SW480 (cell line): ENCODE measurements around the gene CNTN5.

Source experiments
- DNase-seq: peaks from one replicate; pipeline ENCODE4 v3.0.0-alpha.2; 2016; ENCODE audit warnings: low spot score

Gene CNTN5

GRCh38 chr11:100328626-100329340, 1308.0 kb downstream of the CNTN5 start:
- peak; percentile 67 for DNase-seq

- DNase-seq: no peak
Observed at GRCh38 chr11:100329352-100329751, 1308.6 kb downstream of the CNTN5 start.

- no peak for DNase-seq
Observed at GRCh38 chr11:100336873-100337272, 1316.1 kb downstream of the CNTN5 start.

GRCh38 chr11:100338144-100338840, 1317.5 kb downstream of the CNTN5 start:
- DNase-seq: no peak

- DNase-seq: no peak
Observed at GRCh38 chr11:100340466-100341319, 1319.9 kb downstream of the CNTN5 start.

GRCh38 chr11:100353083-100353482, 1332.3 kb downstream of the CNTN5 start:
- no peak for DNase-seq

- DNase-seq: no peak
Observed at GRCh38 chr11:100354736-100355135, 1334.0 kb downstream of the CNTN5 start.

GRCh38 chr11:100356035-100356434, 1335.3 kb downstream of the CNTN5 start:
- DNase-seq: no peak

- no peak for DNase-seq
Observed at GRCh38 chr11:100359281-100359680, 1338.5 kb downstream of the CNTN5 start.

- DNase-seq: peak; percentile 12
Observed at GRCh38 chr11:100367892-100368291, 1347.1 kb downstream of the CNTN5 start.

GRCh38 chr11:100383357-100383865, 1362.7 kb downstream of the CNTN5 start:
- no peak for DNase-seq

- DNase-seq: no peak
Observed at GRCh38 chr11:100396266-100396665, 1375.5 kb downstream of the CNTN5 start.

- DNase-seq: no peak
Observed at GRCh38 chr11:100397401-100397800, 1376.7 kb downstream of the CNTN5 start.

- DNase-seq: peak; percentile 3
Observed at GRCh38 chr11:100403816-100404215, 1383.1 kb downstream of the CNTN5 start.

GRCh38 chr11:100404907-100405306, 1384.2 kb downstream of the CNTN5 start:
- DNase-seq: no peak
